ENCODE results near the gene CXorf58.

DNA sequence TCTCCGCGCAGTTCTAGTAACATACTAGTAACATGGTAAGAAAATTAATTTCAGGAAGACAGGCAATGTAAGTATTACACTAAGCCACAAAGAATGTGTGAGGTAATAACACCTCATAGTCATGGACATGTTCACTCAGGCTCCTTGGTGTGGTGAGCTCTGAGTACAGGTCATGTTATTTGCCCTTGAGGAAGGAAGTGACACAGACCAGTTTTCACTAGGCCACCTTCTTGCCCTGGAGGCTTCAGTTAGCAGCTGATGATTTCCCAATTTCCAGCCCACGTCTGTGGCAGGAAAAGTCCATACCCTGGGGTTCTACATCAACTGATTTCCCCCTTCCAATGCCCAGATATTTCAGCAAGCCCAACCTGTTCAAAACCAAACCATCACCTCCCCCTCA lies 6.7 kb upstream of the CXorf58 start:
- TF ChIP-seq, protein P1, sequence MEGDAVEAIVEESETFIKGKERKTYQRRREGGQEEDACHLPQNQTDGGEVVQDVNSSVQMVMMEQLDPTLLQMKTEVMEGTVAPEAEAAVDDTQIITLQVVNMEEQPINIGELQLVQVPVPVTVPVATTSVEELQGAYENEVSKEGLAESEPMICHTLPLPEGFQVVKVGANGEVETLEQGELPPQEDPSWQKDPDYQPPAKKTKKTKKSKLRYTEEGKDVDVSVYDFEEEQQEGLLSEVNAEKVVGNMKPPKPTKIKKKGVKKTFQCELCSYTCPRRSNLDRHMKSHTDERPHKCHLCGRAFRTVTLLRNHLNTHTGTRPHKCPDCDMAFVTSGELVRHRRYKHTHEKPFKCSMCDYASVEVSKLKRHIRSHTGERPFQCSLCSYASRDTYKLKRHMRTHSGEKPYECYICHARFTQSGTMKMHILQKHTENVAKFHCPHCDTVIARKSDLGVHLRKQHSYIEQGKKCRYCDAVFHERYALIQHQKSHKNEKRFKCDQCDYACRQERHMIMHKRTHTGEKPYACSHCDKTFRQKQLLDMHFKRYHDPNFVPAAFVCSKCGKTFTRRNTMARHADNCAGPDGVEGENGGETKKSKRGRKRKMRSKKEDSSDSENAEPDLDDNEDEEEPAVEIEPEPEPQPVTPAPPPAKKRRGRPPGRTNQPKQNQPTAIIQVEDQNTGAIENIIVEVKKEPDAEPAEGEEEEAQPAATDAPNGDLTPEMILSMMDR (IDR thresholded peaks at IDR 0.05): no peak
- no peak for TF ChIP-seq RFX5 (IDR thresholded peaks at IDR 0.05; ENCODE audit: low read length)
- no peak for TF ChIP-seq GATA2 (CRISPR knock-in tag; IDR thresholded peaks at IDR 0.05)
- TF ChIP-seq MXI1 (IDR thresholded peaks at IDR 0.05; ENCODE audit: low read depth, low read length): no peak
- TF ChIP-seq, protein P2, sequence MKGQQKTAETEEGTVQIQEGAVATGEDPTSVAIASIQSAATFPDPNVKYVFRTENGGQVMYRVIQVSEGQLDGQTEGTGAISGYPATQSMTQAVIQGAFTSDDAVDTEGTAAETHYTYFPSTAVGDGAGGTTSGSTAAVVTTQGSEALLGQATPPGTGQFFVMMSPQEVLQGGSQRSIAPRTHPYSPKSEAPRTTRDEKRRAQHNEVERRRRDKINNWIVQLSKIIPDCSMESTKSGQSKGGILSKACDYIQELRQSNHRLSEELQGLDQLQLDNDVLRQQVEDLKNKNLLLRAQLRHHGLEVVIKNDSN (IDR thresholded peaks at IDR 0.05; ENCODE audit: borderline replicate concordance, low read depth): no peak
- TF ChIP-seq JUND (IDR thresholded peaks at IDR 0.05): no peak
- no peak for TF ChIP-seq NFIC (IDR thresholded peaks at IDR 0.05; ENCODE audit: borderline replicate concordance)
- no peak for TF ChIP-seq FOXM1 (IDR thresholded peaks at IDR 0.05; ENCODE audit: low read depth)
- no peak for TF ChIP-seq POLR2AphosphoS5 (IDR thresholded peaks at IDR 0.05; ENCODE audit: low read depth, low read length)
- TF ChIP-seq EZH2phosphoT487 (IDR thresholded peaks at IDR 0.05; ENCODE audit: borderline replicate concordance, low read depth): no peak
- TF ChIP-seq TCF12 (IDR thresholded peaks at IDR 0.05): no peak
- no peak for TF ChIP-seq RAD21 (IDR thresholded peaks at IDR 0.05; ENCODE audit: low read length)
